DOHH2 (cell line): Measurements from ENCODE around the gene STRADA.

Experiments used
- EZH2phosphoT487 ChIP-seq: fragments of 200-600 bp; sonication (generic); IDR thresholded peaks from 2 replicates; pipeline ENCODE4 v1.6.1; 2017; ENCODE audit warnings: borderline replicate concordance, mild to moderate bottlenecking, antibody characterized with exemption, low read length, moderate library complexity, mixed read lengths
- TF ChIP-seq, protein P1 (sequence below): fragments of 200-600 bp; sonication (generic); IDR thresholded peaks from one replicate; pipeline ENCODE4 v1.5.1; 2014; ENCODE audit warnings: antibody characterized with exemption, mild to moderate bottlenecking, low read depth, low read length; ENCODE audit not compliant: poor library complexity, severe bottlenecking

DNA sequence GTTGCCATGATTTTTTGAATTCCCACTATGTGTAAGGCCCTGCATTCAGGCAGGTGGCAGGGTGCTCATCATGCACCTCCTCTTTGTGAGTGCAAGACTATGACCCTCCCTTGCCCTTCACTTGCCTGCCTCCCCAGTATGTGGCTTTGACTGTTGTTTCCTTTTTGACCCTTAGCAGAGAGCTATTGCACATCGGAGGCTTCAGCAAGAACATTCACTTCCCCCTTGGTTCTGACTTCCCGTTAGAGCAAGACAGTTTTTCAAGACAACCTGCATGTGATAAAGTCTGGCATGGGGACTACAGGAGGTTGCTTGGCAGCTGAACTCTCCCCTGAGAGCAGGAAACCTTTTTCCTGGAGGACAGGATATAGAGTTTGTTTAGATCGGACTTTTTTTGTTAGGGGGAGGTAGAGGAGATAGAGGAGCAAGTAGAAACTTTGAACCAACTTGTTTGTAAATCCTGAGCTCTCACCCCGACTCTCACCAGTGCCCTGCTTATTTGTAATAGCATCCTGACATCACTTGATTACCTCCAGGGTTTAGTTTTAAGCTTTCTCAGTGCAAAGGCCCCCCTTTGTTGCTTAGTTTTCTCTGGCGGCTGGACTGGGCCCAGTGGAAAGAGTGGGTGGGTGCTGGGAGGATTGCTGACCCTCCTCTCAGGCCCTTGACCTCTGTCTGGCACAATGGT, 75.9 kb downstream of the STRADA start:
- TF ChIP-seq, protein P1, sequence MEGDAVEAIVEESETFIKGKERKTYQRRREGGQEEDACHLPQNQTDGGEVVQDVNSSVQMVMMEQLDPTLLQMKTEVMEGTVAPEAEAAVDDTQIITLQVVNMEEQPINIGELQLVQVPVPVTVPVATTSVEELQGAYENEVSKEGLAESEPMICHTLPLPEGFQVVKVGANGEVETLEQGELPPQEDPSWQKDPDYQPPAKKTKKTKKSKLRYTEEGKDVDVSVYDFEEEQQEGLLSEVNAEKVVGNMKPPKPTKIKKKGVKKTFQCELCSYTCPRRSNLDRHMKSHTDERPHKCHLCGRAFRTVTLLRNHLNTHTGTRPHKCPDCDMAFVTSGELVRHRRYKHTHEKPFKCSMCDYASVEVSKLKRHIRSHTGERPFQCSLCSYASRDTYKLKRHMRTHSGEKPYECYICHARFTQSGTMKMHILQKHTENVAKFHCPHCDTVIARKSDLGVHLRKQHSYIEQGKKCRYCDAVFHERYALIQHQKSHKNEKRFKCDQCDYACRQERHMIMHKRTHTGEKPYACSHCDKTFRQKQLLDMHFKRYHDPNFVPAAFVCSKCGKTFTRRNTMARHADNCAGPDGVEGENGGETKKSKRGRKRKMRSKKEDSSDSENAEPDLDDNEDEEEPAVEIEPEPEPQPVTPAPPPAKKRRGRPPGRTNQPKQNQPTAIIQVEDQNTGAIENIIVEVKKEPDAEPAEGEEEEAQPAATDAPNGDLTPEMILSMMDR: no peak
- no peak for TF ChIP-seq EZH2phosphoT487
